Left kidney (tissue), 2 donors: ENCODE results near the gene LAMC3. TPM values are rescaled to one million over a fixed set of nuclear protein-coding genes. Genes with fewer than 3 reads are reported as not detected.
"Not testable (repeated sequence)": the region's sequence is repeated elsewhere in the genome, so short reads cannot be mapped to it uniquely, and the experiment has no call there.

Experiments used
- DNase-seq: peaks from one replicate; pipeline ENCODE4 v3.0.0-alpha.2; 2013
- polyA plus RNA-seq: library from polyadenylated mRNA; unstranded; fragments of 120-200 nt; gene quantifications from one replicate; pipeline ENCODE4 v1.2.1, GENCODE V29; 2013; ENCODE audit not compliant: insufficient read length

LAMC3 gene
- polyA plus RNA-seq, 1 donor, result 22.8 TPM

DNA sequence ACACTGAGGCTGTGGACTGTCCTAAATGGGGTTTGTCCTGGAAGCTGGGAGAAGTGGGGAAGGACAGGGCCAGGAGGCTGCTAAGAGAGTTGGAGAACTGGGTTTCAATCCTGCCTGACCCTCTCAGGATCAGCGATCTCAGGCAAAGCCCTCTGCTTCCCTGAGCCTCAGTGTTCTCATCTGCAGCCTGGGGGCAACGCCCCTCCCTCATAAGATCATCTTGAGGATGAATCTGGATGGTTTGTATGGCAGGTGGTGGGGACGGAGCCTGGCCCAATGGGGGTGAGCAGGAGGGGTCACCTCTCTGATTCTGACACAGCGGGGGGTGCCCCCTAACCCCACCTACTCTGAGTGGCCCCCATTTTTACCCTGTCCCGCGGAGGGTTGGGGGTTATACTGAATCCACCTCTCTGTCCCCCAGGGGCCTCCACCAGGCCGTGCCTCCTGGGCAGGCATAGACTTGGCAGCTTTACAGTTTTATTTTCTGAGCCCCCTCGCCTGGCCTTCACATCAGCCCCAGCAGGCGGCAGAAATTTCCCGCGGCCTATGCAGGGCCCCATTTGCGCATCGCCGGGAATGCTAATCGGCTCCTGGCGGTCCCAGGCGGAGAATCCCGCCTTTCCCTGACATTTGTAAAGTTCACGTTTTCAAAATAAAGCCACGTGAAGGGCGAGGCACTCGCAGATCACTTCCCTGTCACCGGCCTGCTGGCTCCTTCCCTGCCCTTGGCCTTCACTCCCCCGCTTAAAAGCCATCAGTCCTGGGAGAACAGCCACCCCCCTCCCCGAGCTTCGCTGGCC, 17.8 kb upstream of the LAMC3 start:
- no peak for DNase-seq

DNA sequence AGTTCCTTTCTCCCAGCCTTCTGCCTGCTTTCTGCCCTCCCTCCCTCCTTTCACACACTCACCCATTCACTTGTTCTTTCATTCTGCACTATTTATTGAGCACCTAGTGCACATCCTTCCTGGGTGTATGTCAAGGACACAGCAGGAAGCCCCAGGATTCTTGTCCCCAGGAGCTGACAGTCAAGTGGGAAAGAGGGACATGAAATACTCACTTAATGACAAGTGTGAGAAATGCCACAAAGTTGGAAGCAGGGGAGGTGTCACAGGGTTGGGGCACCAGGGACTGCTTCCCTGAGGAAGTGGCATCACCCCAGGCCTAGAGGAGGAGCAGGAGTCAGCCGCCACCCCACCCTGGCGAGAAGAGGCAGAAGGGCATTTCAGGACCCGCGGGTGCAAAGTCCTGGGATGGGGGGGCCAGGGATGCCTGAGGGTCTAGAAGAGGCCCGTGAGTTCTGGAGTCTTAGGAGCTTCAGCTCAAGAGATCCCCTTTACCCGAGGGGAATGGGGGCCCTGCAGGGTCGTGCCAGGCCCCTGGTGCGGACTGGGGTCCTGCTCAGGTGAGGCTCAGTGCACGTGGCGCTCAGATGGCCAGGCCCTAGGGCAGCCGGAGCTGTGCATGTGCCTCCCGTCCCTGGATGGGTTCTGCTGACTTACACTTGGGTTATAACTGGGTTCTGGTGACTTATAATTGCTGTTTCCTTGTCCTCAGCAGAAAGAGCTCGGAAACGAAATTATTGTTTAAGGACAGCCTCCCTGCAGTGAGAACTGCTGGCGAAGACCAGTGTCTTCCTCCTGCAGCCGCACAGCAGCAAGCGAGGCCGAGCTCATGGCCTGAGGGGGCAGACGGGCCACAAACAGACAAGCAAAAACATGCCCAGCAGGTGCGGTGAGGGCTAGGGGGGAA, 16.9 kb upstream of the LAMC3 start:
- DNase-seq, result no peak

DNA sequence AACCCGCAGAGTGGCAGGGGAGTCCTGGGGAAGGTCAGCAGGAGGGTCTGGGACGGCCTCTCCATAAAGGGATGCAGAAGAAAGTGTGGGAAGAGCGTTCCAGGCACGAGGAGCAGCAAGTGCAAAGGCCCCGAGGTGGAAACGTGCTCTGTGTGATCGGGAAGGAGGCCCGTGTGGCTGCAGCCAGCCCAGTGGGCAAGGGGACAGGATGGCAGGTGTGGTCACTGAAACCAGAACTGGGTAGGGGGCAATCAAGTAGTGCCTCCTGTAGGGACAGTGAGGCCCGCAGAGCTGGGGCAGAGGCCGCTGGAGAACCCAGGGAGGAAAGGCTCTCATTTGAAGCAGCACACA, 16.3 kb upstream of the LAMC3 start:
- DNase-seq, result no peak

DNA sequence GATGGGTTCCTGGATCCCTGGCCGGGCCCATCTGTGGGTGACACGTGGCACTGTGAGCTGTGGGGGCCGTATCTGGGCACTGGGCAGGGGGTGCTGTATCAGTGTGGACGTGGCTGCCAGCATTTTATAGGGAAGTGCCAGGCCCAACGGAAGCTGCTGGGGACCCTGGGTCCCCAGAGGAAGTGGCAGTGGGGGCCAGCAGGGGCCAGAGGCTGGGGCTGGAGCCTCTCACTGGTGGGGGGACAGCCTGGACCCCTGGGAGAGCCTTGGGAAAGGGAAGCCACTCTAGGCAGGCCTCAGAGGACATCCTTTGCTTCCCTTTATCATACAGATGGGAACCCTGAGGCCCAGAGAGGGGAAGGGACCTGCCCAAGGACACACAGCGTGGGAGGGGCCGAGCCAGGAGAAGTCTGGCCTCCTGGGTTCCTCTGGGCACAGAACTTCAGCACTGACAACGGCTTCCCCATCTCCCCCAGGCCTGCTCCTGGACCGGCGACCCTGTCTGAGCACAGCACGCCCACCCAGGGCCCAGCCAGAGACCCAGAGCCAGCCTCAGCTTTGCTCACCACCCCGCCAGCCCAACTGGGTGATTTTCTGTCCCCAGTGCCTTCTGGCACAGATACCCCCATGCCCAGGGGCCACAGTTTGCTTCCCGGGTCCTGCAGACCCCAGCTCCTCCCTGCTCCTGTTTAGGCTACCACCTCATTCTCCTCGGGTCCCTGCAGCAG, 15.5 kb upstream of the LAMC3 start:
- no peak for DNase-seq

DNA sequence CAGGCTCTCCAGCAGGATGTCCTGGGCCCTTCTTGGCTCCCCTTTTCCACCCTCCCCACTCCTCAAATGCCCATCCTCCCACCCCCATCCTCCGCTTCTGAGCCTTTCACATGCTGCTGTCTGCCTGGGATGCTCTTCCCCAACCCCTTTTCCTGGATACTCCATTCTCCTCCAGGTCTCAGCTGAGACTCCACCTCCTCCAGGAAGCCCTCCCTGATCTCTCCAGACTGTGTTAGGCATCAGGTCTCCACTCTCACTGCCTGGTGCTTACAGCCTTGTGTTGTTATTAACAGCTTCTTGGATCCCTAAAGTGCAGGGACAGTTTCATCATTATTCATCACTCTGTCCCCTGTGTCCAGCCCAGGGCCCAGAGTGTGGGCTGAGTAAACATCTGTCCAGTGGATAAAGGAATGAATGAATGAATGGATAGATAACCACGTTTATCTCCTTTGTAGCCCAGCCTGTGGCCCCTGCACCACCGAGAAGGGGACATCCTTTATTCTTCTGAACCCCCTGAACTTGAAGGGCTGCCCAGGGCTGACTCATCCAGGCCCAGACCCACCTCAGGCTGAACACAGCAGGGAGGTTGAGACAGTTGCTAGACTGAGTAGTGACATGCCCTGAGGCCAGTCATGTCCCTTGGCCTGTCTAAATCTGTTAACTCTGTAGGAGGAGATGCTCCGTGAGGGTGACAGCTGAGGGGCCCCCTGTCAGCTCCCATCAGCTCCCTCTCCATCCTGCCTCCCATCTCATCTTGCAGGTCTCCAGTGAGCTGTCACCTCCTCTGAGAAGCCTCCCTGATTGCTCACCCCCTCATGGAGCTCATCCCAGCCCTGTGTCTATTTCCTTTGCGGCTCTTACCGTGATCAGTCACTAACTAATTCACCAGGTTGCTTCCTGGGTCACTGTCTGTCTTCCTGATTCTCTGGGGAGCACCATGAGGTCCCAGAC, 14.6 kb upstream of the LAMC3 start:
- no peak for DNase-seq

DNA sequence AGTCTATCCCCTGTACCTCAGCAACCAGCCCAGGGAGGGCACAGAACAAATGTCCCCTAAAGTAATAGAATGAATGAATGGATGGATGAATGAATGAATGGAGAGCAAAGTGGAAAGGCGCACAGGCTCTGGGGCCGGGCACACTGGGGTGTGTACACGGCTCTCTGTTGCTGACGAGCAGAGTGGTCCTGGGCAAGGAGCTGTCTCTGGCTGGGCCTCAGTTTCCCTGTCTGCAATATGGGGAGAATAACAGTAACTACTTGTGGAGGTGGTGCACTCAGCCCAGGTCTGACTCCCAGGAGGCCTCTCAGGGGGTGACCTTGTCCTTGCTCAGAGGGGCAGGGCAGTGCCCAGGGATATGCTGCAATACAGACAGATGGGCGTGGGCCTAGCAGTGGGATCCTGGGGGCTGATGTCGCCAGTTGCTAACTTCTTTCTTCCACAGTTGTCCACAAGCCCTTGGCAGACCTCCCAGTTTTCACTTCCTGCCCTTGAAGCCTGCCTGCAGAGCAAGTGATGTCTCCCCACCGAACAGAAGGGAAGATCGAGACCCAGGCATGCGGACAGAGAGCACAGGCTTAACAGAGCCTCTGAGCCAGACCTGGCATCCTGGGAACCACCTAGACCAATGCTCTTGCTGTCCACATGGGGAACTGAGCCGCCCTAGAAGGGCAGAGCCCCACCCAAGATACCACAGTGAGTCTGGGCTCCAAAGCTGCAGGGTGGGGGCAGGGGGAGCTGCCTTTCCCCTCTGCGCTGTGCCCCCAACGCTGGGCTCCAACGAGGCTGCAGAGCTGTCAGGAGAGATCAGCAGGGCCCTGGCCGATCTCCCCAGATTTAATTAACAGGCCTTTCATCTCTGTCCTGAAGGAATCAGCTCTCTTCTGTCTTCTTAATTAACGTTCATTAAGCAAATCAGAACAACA, 13.6 kb upstream of the LAMC3 start:
- DNase-seq, result no peak

DNA sequence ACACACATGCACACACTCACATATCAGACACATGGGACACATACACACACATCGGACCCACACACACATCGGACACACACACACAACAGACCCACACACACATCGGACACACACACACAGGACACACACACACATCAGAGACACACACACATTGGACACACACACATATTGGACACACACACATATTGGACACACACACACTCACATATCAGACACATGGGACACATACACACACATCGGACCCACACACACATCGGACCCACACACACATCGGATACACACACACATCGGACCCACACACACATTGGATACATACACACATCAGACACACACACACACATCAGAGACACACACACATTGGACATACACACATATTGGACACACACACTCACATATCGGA, 12.8 kb upstream of the LAMC3 start:
- DNase-seq, result no peak

DNA sequence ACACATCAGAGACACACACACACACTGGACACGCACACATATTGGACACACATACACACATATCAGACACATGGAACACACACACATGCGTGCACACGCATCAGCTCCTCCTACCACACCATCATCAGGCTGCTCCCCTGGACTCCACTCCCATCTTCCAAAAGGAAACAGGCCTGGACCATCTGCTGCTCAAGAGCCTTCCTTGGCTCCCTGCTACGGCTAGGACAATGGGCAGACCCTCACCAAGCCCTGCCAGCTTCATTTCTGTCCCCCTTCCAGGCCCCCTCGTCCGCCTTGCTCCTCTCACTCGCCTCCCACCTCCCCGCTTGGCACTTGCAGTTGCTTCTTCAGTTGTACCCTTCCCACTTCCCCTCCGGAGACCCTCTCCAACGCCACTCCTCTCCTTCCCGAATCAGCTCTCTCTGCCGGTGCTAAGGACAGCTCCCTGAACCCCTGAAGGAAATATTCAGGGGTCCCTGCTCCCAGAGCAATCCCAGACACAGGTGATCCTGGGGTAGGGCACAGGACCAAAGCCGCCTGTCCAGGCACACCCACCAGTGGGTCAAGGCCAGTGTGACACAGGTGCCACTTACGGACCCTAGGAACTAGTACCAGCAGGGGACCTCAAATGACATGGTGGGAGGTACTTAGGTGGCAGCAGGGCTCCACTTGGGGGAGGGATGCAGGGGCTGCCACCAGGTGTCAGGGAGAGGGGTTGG, 12.1 kb upstream of the LAMC3 start:
- no peak for DNase-seq

DNA sequence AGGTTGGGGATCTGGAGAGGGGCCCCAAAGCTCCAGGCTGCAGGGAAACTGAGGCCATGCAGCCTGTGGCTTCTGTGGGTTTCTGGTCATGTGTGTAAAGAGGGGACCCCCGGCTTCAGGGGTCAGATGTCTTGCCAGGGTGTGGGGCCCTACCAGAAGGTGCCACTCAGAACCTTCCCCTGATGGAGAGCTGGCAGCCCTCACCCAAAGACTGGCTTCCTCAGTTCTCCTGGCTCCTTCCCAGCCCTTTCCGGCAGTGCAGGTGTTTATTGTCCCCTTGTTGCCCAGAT, 11.6 kb upstream of the LAMC3 start:
- no peak for DNase-seq

DNA sequence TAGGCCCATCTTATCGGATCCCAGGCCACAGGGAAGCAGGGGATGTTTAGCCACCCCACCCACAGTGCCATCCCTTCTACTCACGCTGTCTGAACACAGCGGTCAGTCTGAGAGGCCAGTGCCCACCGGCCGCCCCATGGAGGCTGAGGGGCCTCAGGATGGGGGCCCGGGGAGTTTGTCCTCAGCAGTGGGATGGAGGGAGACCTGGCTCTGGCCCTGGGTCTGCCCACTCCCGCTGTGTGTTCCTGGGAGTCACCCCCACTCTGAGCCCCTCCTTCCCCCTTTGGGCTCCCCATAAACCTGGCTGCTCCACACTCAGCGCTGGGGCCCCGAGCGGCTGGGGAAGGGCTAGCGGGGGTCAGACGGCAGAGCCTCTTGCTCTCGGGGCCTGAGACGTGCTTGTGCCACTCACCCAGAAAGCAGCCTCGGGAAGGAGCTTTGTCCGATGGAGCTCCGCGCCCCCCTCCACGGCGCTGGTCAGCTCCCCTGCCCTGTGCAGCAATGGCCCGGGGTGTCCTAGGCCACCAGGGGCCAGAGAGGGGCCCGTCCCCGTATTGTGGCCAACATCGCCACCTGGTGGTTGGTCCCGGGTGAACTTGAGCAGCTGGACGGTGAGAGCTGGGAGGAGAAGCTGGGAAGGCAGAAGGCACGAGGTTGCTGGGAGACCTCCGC, 10.9 kb upstream of the LAMC3 start:
- no peak for DNase-seq

DNA sequence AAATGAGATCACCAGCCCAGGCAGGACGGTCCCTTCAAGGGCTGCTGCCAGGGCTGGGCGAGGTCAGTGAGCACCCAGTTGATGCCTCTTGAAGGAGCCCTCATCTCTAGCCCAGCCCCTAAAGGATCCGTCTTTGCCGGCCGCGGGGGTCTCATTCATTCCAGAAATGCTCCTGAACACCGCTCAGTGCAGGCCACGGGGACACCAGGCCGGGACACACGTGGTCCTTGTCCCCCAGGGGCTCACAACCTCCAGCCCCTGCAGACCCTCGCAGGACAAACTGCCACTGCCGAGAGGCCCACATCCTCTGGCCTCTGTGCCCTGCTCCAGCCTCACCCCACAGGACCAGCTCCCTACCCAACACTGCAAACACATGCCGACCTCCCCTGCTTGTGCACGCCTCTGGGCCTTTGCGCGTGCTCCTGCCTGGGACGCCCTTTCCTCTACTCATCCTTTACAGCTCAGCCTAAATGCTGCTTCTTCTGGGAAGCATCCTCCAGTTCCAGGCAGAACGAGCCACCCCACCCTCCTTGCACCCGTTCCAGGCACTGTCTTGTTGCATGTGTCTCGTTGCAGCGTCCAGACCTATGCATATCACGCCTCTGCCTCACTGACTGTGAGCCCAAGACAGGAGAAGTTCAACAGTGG, 10.3 kb upstream of the LAMC3 start:
- no peak for DNase-seq

DNA sequence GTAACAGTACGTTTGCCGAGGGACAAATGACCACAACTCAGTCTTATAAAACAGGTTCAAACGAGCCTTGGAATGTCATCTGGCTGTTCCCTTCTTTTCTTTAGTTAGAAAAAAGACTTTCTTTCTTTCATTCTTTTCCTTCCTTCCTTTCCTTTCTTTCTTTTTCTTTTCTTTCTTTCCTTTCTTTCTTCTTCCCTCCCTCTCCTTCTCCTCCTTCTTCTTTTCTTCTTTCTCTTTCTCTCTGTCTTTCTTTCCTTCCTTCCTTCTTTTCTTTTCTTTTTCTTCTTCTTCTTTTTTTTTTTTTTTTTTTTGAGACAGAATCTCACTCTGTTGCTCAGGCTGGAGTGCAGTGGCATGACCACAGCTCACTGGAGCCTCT, 9.7 kb upstream of the LAMC3 start:
- DNase-seq, result no peak

DNA sequence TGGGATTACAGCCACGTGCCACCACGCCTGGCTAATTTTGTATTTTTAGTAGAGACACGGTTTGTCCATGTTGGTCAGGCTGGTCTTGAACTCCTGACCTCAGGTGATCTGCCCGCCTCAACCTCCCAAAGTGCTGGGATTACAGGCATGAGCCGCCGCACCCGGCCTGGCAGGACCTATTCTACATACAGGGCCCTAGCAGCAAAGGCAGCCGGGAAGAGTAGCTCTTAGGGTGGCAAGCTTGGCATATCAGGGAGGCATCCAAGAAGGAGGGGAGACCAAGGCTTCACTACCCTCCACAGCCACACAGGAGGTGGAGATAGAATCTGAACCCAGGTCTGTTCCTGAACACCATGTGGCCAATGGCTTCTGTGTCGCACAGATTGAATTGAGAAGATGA, 8.4 kb upstream of the LAMC3 start:
- not testable (repeated sequence) for DNase-seq

DNA sequence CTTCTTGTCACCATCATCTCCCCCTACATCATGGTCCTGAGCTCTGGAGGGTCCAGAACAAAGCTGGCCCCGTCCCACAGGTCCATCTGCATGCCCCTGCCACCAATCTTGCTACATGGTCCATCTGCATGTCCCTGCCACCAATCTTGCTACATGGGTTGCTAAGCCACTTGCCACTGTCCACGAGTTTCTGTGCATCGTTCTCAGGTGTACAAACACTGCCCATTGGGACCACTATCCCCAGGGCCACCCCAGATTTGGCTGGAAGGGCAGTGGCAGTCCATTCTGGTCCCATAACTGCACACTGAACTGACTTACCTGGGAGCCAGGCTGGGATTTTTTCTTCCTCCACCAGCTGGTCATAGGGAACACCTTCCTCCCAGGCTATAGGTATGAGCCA, 8.0 kb upstream of the LAMC3 start:
- DNase-seq, result no peak

DNA sequence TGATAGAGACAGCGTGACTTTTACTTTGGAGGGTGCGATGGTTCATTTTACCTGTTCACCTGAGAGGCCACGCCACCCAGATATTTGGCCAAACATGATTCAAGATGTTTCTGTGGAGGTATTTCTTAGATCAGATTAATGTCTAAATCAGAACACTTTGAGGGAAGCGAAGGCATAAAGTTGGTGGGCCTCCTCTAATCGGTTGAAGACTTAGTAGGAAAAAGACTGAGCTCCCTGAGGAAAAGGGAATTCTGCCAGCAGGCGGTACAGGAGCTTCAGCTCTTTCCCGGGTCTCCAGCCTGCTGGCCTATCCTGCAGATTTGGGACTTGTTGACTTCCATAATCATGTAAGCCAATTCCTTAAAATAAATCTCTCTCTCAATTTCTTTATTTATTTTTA, 7.0 kb upstream of the LAMC3 start:
- DNase-seq, result no peak

DNA sequence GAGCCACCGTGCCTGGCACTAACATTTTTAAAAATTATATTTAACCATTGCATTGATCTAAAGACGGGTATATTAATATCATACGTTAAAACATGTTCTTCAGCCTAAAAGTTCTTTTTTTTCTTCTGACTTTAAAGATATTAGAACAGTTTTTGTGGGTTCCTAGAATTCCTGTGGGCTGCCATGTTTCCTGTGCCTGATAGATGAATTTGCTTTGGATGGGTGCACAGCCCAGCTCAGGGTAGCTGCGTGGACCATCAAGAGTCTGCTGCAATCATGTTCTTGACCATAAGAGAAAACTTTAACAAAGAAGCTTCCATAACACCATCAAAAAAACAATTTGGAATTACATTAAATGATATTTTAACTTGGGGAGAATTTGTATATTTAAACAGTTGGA, 2.4 kb upstream of the LAMC3 start:
- no peak for DNase-seq

DNA sequence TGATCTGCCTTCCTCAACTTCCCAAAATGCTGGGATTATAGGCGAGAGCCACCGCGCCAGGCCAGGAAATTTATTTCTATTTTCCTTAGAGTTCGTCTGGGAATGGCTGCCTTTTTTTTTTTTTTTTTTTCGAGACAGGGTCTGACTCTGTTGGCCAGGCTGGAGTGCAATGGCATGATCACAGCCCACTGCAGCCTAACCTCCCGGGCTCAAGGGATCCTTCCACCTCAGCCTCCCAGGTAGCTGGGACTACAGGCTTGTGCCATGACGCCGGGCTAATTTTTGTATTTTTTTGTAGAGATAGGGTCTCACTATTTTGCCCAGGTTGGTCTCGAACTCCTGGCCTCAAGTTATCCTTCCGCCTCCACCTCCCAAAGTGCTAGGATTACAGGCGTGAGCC, 888 bp upstream of the LAMC3 start:
- DNase-seq, result no peak

DNA sequence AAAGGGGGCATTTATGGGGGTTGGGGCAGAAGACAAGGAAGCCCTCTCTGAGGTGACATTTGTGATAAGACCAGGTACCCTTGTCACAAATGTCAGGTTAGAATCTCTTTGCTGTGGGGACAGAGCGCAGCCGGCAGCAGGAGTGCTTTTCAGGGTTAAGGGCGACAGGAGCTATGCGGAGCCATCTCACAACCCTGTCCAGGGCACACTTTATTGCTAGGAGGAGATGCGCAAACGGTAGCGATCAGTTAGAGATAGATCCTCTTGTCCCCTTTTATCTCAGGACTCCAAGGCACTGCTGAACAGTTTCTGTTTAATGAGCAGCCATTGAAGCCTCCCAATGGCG, 438 bp upstream of the LAMC3 start:
- no peak for DNase-seq
